OCI-LY3 (cell line): ENCODE results near the gene F13A1.

ENCODE experiments used
- H2AFZ ChIP-seq: fragments of 200-600, 300-600 bp; shearing (Covaris generic); 2 replicates; pipeline ENCODE4 v1.6.0; 2014; ENCODE audit warnings: antibody characterized with exemption, low read depth, low read length
- H3K27ac ChIP-seq: fragments of 200-600, 300-600 bp; sonication (generic); 2 replicates; pipeline ENCODE4 v1.5.1; 2014; ENCODE audit warnings: mild to moderate bottlenecking, low read length, moderate library complexity, mixed read lengths
- H3K27me3 ChIP-seq: fragments of 200-600, 300-600 bp; sonication (generic); 2 replicates; pipeline ENCODE4 v1.6.1; 2014; ENCODE audit warnings: low read depth, low read length, mixed read lengths
- H3K36me3 ChIP-seq: fragments of 200-600, 300-600 bp; sonication (generic); replicated peaks from 2 replicates; pipeline ENCODE3; 2014; ENCODE audit warnings: low read depth, low read length, mixed read lengths
- H3K4me1 ChIP-seq: fragments of 300-600, 200-600 bp; sonication (generic); 2 replicates; pipeline ENCODE4 v1.6.1; 2014; ENCODE audit warnings: low read length, mixed read lengths
- H3K4me2 ChIP-seq: fragments of 200-600, 300-600 bp; sonication (generic); 2 replicates; pipeline ENCODE4 v1.6.1; 2014; ENCODE audit warnings: low read length, mixed read lengths
- H3K4me3 ChIP-seq: fragments of 300-600, 200-600 bp; sonication (generic); 2 replicates; pipeline ENCODE4 v1.5.1; 2014; ENCODE audit warnings: antibody characterized with exemption, mild to moderate bottlenecking, low read length, moderate library complexity
- H3K79me2 ChIP-seq: fragments of 300-600, 200-600 bp; shearing (Covaris generic); 2 replicates; pipeline ENCODE4 v1.6.1; 2014; ENCODE audit warnings: mild to moderate bottlenecking, low read length, mixed read lengths
- H3K9ac ChIP-seq: fragments of 300-600, 200-600 bp; shearing (Covaris generic); 2 replicates; pipeline ENCODE4 v1.6.0; 2014; ENCODE audit warnings: mild to moderate bottlenecking, low read length, moderate library complexity
- H3K9me3 ChIP-seq: fragments of 200-600, 300-600 bp; shearing (Covaris generic); 2 replicates; pipeline ENCODE4 v1.6.1; 2014; ENCODE audit warnings: low read length, mixed read lengths; ENCODE audit not compliant: insufficient read depth
- H4K20me1 ChIP-seq: fragments of 200-600, 300-600 bp; sonication (generic); 2 replicates; pipeline ENCODE4 v1.6.1; 2016; ENCODE audit warnings: low read length, mixed read lengths; ENCODE audit not compliant: insufficient read depth
- CTCF ChIP-seq: fragments of 200-600, 300-600 bp; sonication (generic); IDR thresholded peaks from 2 replicates; pipeline ENCODE4 v1.5.1; 2014; ENCODE audit warnings: antibody characterized with exemption, low read length, low read depth
- EZH2phosphoT487 ChIP-seq: fragments of 200-600 bp; shearing (Covaris generic); IDR thresholded peaks from 2 replicates; pipeline ENCODE4 v1.6.1; 2018; ENCODE audit warnings: antibody characterized with exemption, mixed run types, low read depth

The F13A1 gene

DNA sequence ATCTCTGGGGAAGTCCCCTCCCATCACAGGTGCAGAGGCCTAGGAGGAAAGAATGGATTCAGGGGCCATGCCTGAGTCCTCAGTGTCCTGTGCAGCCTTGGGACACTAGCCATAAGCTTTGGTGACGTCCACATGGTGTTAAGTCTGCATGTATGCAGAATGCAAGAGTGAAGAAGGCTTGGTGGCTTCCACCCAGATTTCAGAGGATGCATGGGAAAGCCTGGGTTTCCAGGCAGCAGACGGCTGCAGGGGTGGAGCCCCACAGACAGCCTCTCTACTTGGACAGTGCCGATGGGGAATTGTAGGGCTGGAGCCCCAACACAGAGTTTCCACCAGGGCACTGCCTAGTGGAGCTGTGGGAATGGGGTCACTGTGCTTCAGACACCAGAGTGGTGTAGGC lies 196.7 kb downstream of the F13A1 start:
- Histone ChIP-seq H3K27me3 (no peaks in the 10 kb centered on the region), H3K4me1 (no peaks in the 10 kb centered on the region), H2AFZ (no peak overlapping the region), H3K4me2 (no peak overlapping the region), H3K27ac (no peak overlapping the region), H3K36me3 (no peaks in the 10 kb centered on the region), H3K9me3 (no peaks in the 10 kb centered on the region), H3K4me3 (no peak overlapping the region), H3K79me2 (no peaks in the 10 kb centered on the region), H4K20me1 (no peaks in the 10 kb centered on the region), H3K9ac (no peak overlapping the region)
- no peak for TF ChIP-seq EZH2phosphoT487
- TF ChIP-seq CTCF = no peak

- no peak overlapping the region for H3K9ac ChIP-seq
- no peaks in the 10 kb centered on the region for H3K79me2 ChIP-seq
- no peaks in the 10 kb centered on the region for H3K36me3 ChIP-seq
- no peak overlapping the region for H3K27ac ChIP-seq
- no peak overlapping the region for H3K4me3 ChIP-seq
- H3K4me2 ChIP-seq = no peak overlapping the region
- no peaks in the 10 kb centered on the region for H3K27me3 ChIP-seq
- H3K9me3 ChIP-seq = no peaks in the 10 kb centered on the region
- no peak for TF ChIP-seq CTCF
- H4K20me1 ChIP-seq = no peaks in the 10 kb centered on the region
- no peak overlapping the region for H2AFZ ChIP-seq
- H3K4me1 ChIP-seq = no peaks in the 10 kb centered on the region
These were observed 198.5 kb downstream of the F13A1 start for GRCh38 chr6:6121943-6122342.

DNA sequence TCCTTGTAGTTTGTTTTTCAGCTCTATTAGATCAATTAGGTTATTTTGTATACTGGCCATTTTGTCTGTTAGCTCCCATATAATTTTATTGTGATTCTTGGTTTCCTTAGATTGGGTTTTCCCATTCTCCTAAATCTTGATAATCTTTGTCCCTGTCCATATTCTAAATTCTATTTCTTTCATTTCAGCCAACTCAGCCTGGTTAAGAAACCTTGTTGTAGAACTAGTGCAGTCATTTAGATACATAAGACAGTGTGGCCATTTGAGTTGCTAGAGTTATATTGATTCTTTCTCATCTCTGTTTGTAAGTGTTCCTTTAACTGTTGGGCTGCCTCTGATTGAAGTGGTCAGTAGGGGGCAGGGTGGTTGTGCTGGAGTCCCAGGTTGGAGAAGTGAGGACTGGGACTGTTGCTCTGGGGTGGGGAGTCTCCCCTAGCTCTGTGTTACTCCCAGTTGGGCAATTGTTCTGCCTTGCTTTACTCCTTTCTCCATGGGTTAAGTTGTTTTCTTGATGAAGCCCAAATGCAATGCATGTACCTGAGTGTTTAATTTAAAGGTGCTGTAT lies 214.9 kb downstream of the F13A1 start:
- H3K4me3 ChIP-seq = no peak overlapping the region
- no peak overlapping the region for H3K27ac ChIP-seq
- H3K27me3 ChIP-seq = no peaks in the 10 kb centered on the region
- no peak overlapping the region for H3K4me2 ChIP-seq
- H3K9me3 ChIP-seq = no peaks in the 10 kb centered on the region
- H3K79me2 ChIP-seq = no peaks in the 10 kb centered on the region
- H2AFZ ChIP-seq = no peak overlapping the region
- H3K4me1 ChIP-seq = no peaks in the 10 kb centered on the region
- no peak overlapping the region for H3K9ac ChIP-seq
- no peaks in the 10 kb centered on the region for H4K20me1 ChIP-seq
- H3K36me3 ChIP-seq = no peaks in the 10 kb centered on the region
- peak; percentile 40 for TF ChIP-seq CTCF
- no peak for TF ChIP-seq EZH2phosphoT487
